ENCODE measurements around the gene IFNL4.

DNA sequence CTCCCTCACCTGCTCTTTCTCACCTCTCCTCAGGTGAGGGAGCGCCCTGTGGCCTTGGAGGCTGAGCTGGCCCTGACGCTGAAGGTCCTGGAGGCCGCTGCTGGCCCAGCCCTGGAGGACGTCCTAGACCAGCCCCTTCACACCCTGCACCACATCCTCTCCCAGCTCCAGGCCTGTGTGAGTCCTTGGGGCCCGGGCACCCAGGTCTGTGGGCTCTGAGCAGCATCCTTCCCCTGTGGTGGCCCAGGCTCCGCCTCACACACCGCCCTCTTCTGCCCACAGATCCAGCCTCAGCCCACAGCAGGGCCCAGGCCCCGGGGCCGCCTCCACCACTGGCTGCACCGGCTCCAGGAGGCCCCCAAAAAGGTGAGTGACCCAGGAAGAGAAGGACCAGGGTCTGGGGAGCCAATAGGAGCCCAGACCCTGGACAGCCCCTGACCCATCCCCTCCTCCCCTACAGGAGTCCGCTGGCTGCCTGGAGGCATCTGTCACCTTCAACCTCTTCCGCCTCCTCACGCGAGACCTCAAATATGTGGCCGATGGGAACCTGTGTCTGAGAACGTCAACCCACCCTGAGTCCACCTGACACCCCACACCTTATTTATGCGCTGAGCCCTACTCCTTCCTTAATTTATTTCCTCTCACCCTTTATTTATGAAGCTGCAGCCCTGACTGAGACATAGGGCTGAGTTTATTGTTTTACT lies 49.4 kb upstream of the IFNL4 start:
- no peak for TF ChIP-seq CTCF (conservative IDR thresholded peaks at IDR 0.05 in 1 of 2, IDR thresholded peaks at IDR 0.05 in 1 of 2; ENCODE audit: low read depth in 1 of 2, low read length in 2 of 2)
- no peak for TF ChIP-seq EZH2 (IDR thresholded peaks at IDR 0.05; ENCODE audit: low read length, missing control alignments)

Measured in fibroblast of lung (primary cell).